NCI-H1436 treated with DMSO at 0.1 percent for 48 hours (cell line): ENCODE measurements around the gene ASCL5.

Source experiments
- DNase-seq: peaks from one replicate; lab custom pipeline; 2025; lab: John Stamatoyannopoulos, UW

The ASCL5 gene

GRCh38 chr1:201136355-201137023 lies 9.5 kb upstream of the ASCL5 start:
- DNase-seq: no peak

- no peak for DNase-seq
Measured at GRCh38 chr1:201134405-201134804, 7.4 kb upstream of the ASCL5 start.

- no peak for DNase-seq
Measured at GRCh38 chr1:201131398-201131797, 4.4 kb upstream of the ASCL5 start.

- DNase-seq: no peak
Measured at GRCh38 chr1:201128962-201129361, 2.0 kb upstream of the ASCL5 start.

DNA sequence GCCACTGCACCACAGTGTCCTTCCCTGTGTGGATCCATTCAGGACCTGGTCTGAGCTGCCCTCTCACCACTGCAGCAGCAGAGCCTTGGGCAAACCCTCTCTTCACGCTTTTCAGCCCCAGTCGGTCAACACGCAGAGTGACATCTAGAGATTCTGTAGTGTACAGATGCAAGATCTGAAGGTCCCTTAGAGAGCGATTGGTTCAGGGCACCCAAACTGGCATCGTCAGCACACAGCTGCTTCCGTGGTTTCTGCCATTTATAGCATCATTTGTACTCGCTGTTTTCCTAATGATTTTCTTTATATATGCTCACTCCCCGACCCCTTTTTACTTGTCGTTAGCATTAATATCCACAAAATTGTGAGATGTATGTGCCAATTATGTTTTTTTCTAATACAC lies 1.5 kb upstream of the ASCL5 start:
- no peak for DNase-seq

- no peak for DNase-seq
Measured at GRCh38 chr1:201127755-201128455, 921 bp upstream of the ASCL5 start.

GRCh38 chr1:201126463-201126831 lies 537 bp downstream of the ASCL5 start:
- DNase-seq: no peak

DNA sequence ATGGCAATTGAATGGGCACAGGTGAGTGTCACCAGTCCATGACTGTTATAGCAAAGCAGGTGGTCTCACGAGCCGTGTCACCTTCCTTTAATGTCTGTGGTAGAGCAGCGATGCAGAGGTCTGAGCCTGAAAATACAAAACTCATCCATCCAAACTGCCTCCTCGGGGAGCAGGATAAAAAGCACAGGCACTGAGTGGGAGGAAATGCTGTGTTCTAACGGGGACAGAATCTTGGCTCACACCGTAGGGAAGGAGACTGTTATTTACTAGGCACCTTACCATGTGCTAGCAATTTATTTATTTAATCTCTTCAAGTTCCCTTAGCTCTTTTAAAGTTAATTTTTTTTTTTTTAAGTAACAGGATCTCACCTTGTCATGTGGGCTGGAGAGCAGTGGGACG lies 1.2 kb downstream of the ASCL5 start:
- DNase-seq: no peak

GRCh38 chr1:201125019-201125418 lies 2.0 kb downstream of the ASCL5 start:
- no peak for DNase-seq

GRCh38 chr1:201123866-201124265 lies 3.1 kb downstream of the ASCL5 start:
- no peak for DNase-seq

GRCh38 chr1:201122321-201122957 lies 4.5 kb downstream of the ASCL5 start:
- no peak for DNase-seq

DNA sequence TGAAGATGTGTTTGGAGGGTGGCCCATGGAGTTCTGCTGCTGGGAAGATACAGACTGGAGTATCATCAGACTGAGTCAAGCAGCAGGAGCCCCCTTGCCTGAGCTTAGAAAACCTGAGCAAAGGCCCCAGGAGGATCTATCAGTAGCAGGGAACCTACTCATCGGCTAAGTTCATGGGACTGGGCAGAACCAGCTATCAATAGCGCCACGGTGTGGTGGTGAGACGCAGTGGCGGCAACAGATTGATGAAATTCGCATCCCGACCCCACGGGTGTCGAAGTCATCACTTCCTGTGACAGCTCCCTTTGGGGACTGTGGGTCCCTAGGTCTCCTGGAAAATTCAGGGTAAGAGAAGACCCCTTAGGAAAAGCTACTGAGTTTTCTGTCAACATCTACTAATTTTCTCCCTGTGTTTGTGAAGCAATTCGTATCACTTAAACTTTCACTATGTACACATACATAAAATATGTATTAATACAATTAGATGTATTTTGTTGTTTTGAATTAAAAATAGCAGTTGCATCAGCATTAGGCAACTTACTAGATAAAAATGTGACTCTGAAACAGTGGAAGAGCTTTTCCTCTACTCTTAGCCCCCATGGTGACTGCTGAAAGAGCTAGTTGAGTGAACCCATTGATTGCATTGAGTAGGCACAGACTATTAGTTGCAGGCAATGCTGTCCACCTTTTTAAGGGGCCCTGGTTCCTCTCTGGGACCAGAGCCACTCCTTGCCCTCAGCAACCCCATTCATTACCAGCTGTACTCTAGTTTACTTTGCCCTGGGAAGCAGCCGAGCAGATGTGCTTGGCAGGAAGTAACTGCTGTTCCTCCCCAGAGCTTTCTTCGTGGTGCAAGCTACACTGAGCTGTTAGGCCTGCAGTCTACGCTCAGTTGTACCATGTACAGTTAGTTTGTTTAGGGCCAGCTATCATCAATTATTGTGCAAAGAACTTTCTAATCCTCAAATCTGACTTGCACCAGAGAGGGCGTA lies 7.5 kb downstream of the ASCL5 start:
- DNase-seq: no peak

DNA sequence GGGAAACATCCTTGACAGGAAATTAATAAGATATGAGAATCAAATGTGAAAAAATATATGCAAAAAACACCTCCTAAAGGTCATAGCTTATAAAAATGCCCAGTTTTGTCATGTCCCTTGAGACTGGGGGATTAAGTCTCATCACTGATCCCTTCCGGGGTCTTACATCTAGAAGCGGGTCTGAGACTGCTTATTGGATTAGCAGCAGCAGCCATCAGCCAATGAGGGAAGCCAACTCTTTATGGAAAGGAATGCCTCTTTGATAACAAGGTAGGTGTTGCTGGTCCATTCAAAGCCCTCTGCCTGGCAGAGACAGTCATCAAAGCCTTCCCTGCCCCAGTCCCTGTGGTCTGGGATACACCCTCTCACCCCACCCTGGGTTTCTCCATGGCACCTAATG lies 10.9 kb downstream of the ASCL5 start:
- no peak for DNase-seq

- no peak for DNase-seq
Measured at GRCh38 chr1:201115390-201115937, 11.5 kb downstream of the ASCL5 start.

DNA sequence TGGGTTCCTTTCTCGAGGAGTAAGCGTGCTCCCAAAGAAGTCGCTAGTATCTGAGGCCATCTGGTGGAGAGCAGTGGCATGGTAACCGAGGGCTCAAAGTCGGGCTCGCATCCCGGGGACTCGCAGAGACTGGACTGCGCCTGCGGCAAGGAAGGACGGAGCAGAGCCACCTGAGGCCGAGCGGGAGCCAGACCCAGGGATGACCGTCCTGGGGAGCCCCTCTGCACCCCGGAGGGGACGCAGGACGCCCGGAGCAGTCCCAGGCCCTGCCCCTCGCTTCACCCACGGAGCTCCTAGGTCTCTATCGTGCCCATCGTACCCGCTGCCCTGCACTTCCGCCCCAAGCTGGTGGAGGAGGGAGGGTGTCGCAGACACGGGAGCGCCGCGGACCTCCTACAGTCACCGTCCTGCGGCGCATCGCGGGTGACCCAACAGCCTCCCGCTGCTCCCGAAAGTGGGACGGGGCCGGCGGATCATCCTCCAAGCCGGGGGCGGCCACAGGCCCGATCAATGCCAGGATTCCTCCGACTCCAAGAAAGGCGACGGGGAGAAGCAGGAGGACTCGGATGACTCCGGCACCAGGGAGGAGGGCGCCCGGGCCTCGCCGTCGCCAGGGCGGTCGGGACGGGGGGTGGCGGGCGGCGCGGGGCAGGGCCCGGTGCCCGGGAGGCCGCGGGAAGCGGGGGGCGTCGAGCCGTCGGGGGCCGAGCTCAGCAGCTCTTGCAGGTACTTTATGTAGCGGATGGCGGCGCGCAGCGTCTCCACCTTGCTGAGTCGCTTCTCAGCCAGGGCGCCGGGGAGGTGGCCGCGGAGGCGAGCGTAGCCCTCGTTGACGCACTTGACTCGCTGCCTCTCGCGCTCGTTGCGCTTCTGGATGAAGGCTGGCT lies 12.5 kb downstream of the ASCL5 start:
- DNase-seq: peak; percentile 83

DNA sequence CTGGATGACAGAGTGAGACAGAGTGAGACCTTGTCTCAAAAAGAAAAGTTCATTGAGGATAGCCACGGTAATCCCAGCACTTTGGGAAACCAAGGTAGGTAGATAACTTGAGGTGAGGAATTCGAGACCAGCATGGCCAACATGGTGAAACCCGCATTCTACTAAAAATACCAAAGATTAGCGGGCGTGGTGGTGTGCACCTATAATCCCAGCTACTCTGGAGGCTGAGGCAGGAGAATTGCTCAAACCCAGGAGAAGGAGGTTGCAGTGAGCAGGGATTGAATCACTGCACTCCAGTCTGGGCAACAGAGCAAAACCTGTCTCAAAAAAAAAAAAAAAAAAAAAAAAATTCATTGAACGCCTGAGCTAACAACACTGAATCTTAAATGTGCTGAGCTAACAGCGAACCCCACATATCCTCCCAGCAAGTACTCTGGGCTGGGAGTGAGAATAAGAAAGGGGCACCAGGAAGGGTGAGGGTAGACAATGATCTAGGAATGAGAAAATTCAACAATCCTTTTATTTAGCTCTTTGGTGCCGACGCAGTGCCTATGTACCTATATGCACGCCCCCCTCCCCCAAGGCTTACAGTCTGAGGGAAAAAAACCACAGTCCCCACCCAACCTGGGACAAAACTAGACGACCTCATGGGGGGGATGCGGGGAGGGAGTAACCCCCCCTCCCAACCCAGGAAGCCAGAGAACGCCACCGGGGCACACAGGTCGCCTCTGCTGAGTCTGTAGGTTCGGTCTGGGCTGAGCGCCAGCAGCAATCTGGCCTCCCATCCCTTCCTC lies 13.3 kb downstream of the ASCL5 start:
- no peak for DNase-seq

- no peak for DNase-seq
Measured at GRCh38 chr1:201112926-201113325, 14.1 kb downstream of the ASCL5 start.

- no peak for DNase-seq
Measured at GRCh38 chr1:201112173-201112731, 14.7 kb downstream of the ASCL5 start, which contains the start of gene CACNA1S. TSS of gene CACNA1S (minus strand) at chr1:201112426. CDS start at chr1:201112339, 87 bp downstream.

- DNase-seq: no peak
Measured at GRCh38 chr1:201111672-201112071, 15.3 kb downstream of the ASCL5 start.

GRCh38 chr1:201111156-201111555 lies 15.8 kb downstream of the ASCL5 start:
- DNase-seq: no peak
